Activated CD4-positive, alpha-beta T cell treated with anti-CD3 and anti-CD28 coated beads, Interleukin-2, Interleukin-4, amounts not matched to agents 100 ng/mL and 50 ng/mL, durations not matched to agents 16 hours and 8 hours (primary cell): ENCODE results near the gene METRNL.

Source experiments
- DNase-seq: peaks from one replicate; pipeline ENCODE4 v3.0.0-alpha.2; 2020; ENCODE audit warnings: low spot score

The METRNL gene

DNA sequence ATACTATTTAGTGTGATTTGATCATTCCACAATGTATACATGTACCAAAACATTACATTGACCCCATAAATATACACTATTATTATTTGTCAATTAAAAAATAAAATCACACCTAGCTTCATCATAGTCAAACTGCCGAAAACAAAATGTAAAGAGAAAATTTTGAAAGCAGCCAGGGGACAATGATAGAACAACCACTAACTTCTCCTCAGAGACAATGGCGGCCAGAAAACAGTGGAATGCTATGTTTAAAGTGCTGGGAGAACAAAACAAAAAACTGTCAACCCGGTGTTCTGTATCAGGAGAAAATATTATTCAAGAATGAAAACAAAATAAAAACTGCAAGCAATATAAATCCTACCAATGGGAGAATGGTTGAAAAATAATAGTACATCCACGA lies 63.2 kb downstream of the METRNL start:
- no peak for DNase-seq

DNA sequence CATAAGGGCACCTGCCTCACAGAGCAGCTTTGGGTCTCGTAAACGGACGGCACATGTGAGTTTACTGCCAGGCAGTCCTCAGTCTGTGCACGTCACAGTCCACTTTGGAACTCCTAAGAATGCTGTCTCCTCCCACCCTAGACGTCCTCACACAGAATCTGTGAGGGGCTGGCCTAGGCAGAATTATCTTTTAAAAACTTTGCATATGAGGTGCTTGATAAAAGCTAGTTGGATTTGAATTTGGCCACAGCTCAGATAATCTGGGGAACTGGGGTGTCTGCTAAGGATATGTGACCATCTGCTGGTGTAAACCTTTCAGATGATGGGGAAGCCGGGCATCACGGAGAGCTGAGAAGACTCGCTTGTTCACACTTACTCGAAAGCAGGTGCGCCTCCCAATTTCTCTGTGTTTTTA lies 64.4 kb downstream of the METRNL start:
- DNase-seq = no peak
